ENCODE results near the gene RSRC2. TPM values are rescaled to one million over a fixed set of nuclear protein-coding genes. Genes with fewer than 3 reads are reported as not detected.

Gene RSRC2
- total and polyA plus RNA-seq, 10 of the 15 experiments (the other 5 are each of a cell fraction or from before 2014, with no cell fraction given), result 49.8 to 112 (median 60.6) TPM

DNA sequence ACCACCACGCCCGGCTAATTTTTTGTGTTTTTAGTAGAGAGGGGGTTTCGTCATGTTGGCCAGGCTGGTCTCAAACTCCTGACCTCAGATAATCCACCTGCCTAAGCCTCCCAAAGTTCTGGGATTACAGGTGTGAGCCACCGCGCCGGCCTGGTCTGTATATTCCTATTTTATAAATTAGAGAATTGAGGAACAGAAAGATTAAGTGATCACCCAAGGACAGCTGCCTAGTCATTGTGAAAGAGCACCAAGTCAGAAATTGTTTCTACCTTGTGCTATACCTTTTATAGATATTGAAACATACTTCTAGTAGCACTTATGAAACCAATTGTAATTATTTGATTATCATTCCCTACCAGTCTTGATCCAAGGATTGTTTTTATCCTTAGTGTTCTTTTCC is 2.3 kb upstream of the RSRC2 start (continued):
- TF ChIP-seq SP1 (IDR thresholded peaks at IDR 0.05; ENCODE audit: low read depth, low read length) (no peak), DPF2 (IDR thresholded peaks at IDR 0.05) (peak; percentile 77), ATF7 (IDR thresholded peaks at IDR 0.05; ENCODE audit: low read depth) (peak; percentile 39; the same call in 1 of the 2 replicates), EED (IDR thresholded peaks at IDR 0.05; ENCODE audit: low read depth) (peak; percentile 81), ZSCAN29 (IDR thresholded peaks at IDR 0.05) (no peak), ETV6 (conservative IDR thresholded peaks at IDR 0.05 in 1 of 2, IDR thresholded peaks at IDR 0.05 in 1 of 2; ENCODE audit: borderline replicate concordance in 1 of 2, low read depth in 1 of 2) (0 out of 4 replicates have a peak, but pooled peaks of 1 of the 2 experiments have one; percentile 29), SRF (IDR thresholded peaks at IDR 0.05; ENCODE audit: low read depth in 2 of 2, low read length in 2 of 2) (0 out of 4 replicates have a peak, but pooled peaks of 1 of the 2 experiments have one; percentile 48), JUNB (IDR thresholded peaks at IDR 0.05) (peak; percentile 93)
- TF ChIP-seq, protein P1, sequence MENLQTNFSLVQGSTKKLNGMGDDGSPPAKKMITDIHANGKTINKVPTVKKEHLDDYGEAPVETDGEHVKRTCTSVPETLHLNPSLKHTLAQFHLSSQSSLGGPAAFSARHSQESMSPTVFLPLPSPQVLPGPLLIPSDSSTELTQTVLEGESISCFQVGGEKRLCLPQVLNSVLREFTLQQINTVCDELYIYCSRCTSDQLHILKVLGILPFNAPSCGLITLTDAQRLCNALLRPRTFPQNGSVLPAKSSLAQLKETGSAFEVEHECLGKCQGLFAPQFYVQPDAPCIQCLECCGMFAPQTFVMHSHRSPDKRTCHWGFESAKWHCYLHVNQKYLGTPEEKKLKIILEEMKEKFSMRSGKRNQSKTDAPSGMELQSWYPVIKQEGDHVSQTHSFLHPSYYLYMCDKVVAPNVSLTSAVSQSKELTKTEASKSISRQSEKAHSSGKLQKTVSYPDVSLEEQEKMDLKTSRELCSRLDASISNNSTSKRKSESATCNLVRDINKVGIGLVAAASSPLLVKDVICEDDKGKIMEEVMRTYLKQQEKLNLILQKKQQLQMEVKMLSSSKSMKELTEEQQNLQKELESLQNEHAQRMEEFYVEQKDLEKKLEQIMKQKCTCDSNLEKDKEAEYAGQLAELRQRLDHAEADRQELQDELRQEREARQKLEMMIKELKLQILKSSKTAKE (IDR thresholded peaks at IDR 0.05; ENCODE audit: low read depth, poor library complexity, severe bottlenecking), result peak; percentile 65

DNA sequence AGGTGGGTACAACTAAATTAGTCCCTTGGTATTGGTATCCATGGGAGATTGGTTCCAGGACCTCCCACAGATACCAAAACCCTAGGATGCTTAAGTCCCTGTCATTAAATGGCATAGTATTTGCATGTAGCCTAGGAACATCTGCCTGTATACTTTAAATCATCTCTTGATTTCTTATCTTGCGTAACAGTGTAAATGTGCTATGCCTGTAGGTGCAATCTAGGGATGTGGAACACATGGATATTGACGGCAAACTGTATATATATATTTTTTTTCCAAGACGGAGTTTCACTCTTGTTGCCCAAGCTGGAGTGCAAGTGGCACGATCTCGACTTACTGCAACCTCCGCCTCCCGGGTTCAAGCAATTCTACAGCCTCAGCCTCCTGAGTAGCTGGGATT is 1.8 kb upstream of the RSRC2 start:
- no peaks in the 10 kb centered on the region for H3K9me3 ChIP-seq (replicated peaks; ENCODE audit: control insufficient read depth, insufficient read depth, low read length)
- H3K27me3 ChIP-seq (replicated peaks in 1 of 2; ENCODE audit: control insufficient read depth in 2 of 2, insufficient read depth in 2 of 2, low read length in 1 of 2), result no peaks in the 10 kb centered on the region
- POLR2A ChIA-PET, result interaction anchor here (0.6 to 9.7 kb wide), 8 partner anchors 8 to 129 kb away, joined by 3 to 160 read pairs (median 4); partner anchors contain the start of gene ZCCHC8
- FAIRE-seq (no peak), DNase-seq (ENCODE audit: low read depth, low spot score) (no peak), ATAC-seq (no peak)
- in situ Hi-C loops (cut with MboI), result no loop called here
- H3K9ac ChIP-seq (ENCODE audit: control insufficient read depth, insufficient read depth, low read length), result peak overlapping the region; percentile 100
- CTCF ChIA-PET, result interaction anchor here (0.9 kb wide), 1 partner anchor 22 kb away, joined by 4 read pairs; no protein-coding TSS in a partner anchor
- 91% methylated on average over 7 of the region's 7 CpGs for WGBS (ENCODE audit: insufficient coverage, insufficient replicate concordance, low lambda C conversion rate, missing lambda C conversion rate)
- peak overlapping the region; percentile 96 for H3K4me3 ChIP-seq
- H3K79me2 ChIP-seq (ENCODE audit: control insufficient read depth, insufficient read depth, low read length), result peaks cover 74% of the 10 kb centered on the region
- peak overlapping the region; percentile 87 for H3K27ac ChIP-seq (ENCODE audit: control insufficient read depth, insufficient read depth)
- no peaks in the 10 kb centered on the region; a peak in 1 of 4 replicates for H3K36me3 ChIP-seq (ENCODE audit: control insufficient read depth in 2 of 2, insufficient read depth in 2 of 2, low read length in 1 of 2)
- intact Hi-C loops (cut with micrococcal nuclease; ENCODE audit: unreplicated experiment), result no loop called here
- no TSS peak for BruUV-seq (replicated peaks)
- peaks cover 22% of the 10 kb centered on the region for H3K4me1 ChIP-seq (ENCODE audit: control insufficient read depth, insufficient read depth, low read length)
- H2AFZ ChIP-seq (ENCODE audit: control insufficient read depth, low read depth, low read length), result no peak overlapping the region
- H3K4me2 ChIP-seq (ENCODE audit: control insufficient read depth, insufficient read depth), result peak overlapping the region; percentile 58
- RAD21 ChIA-PET (ENCODE audit: unreplicated experiment), result interaction anchor here (2.2 to 4.6 kb wide), 2 partner anchors 16 to 29 kb away, joined by 6 to 49 read pairs; partner anchors contain the start of gene ZCCHC8
- SMC1A ChIA-PET (ENCODE audit: uncharacterized antibody, unreplicated experiment), result interaction anchor here (1.0 to 3.1 kb wide), 4 partner anchors 16 to 54 kb away, joined by 4 to 39 read pairs (median 6); partner anchors contain the start of gene ZCCHC8
- no peaks in the 10 kb centered on the region for H4K20me1 ChIP-seq (ENCODE audit: control insufficient read depth, insufficient read depth)
- TF ChIP-seq, protein P2, sequence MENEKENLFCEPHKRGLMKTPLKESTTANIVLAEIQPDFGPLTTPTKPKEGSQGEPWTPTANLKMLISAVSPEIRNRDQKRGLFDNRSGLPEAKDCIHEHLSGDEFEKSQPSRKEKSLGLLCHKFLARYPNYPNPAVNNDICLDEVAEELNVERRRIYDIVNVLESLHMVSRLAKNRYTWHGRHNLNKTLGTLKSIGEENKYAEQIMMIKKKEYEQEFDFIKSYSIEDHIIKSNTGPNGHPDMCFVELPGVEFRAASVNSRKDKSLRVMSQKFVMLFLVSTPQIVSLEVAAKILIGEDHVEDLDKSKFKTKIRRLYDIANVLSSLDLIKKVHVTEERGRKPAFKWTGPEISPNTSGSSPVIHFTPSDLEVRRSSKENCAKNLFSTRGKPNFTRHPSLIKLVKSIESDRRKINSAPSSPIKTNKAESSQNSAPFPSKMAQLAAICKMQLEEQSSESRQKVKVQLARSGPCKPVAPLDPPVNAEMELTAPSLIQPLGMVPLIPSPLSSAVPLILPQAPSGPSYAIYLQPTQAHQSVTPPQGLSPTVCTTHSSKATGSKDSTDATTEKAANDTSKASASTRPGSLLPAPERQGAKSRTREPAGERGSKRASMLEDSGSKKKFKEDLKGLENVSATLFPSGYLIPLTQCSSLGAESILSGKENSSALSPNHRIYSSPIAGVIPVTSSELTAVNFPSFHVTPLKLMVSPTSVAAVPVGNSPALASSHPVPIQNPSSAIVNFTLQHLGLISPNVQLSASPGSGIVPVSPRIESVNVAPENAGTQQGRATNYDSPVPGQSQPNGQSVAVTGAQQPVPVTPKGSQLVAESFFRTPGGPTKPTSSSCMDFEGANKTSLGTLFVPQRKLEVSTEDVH (IDR thresholded peaks at IDR 0.05; ENCODE audit: low read depth, partially characterized antibody), result no peak
- TF ChIP-seq EGR1 (IDR thresholded peaks at IDR 0.05; ENCODE audit: borderline replicate concordance in 1 of 2, low read depth in 2 of 2, low read length in 2 of 2) (no peak), GABPA (IDR thresholded peaks at IDR 0.05; ENCODE audit: low read depth) (no peak), JUND (IDR thresholded peaks at IDR 0.05; ENCODE audit: low read depth, low read length) (no peak), STAT3 (IDR thresholded peaks at IDR 0.05; ENCODE audit: low read depth, low read length) (no peak), NFIC (IDR thresholded peaks at IDR 0.05; ENCODE audit: low read depth, low read length) (no peak)
